ENCODE results near the gene RXRG. TPM values are rescaled to one million over a fixed set of nuclear protein-coding genes. Genes with fewer than 3 reads are reported as not detected.

The RXRG gene
- total RNA-seq, 1 experiment from 2014 or later: not detected

GRCh38 chr1:165442053-165442452 is 2.9 kb downstream of the RXRG start:
- ChIA-PET CTCF (no interaction called here), RAD21 (ENCODE audit: low non-redundant PET in 1 of 2, low total read pairs in 2 of 2, uncharacterized antibody in 2 of 2, unreplicated experiment in 2 of 2) (no interaction called here), POLR2A (no interaction called here)
- Histone ChIP-seq H3K36me3 (ENCODE audit: control insufficient read depth in 1 of 2, insufficient read depth in 2 of 2, low read length in 2 of 2) (no peaks in the 10 kb centered on the region), H3K9me3 (ENCODE audit: control insufficient read depth in 1 of 2, insufficient read depth in 1 of 2, low read depth in 1 of 2, low read length in 2 of 2) (no peaks in the 10 kb centered on the region), H3K4me3 (replicated peaks in 1 of 2; ENCODE audit: low read depth in 1 of 2, low read length in 2 of 2) (no peak overlapping the region), H2AFZ (ENCODE audit: low read depth, low read length, poor library complexity, severe bottlenecking) (no peak overlapping the region), H3K9ac (ENCODE audit: low read length) (no peak overlapping the region), H3K27ac (ENCODE audit: low read depth, low read length) (no peak overlapping the region), H3K4me1 (ENCODE audit: control insufficient read depth in 1 of 2, insufficient read depth in 2 of 2, low read length in 2 of 2) (no peaks in the 10 kb centered on the region), H4K20me1 (ENCODE audit: insufficient read depth) (no peaks in the 10 kb centered on the region), H3K9me2 (ENCODE audit: insufficient read depth) (no peaks in the 10 kb centered on the region), H3K79me2 (ENCODE audit: insufficient read depth, low read length) (no peaks in the 10 kb centered on the region), H3K27me3 (ENCODE audit: insufficient read depth, low read length) (peaks cover 82% of the 10 kb centered on the region), H3K4me2 (ENCODE audit: low read length) (no peak overlapping the region)
- no TSS peak for BruUV-seq (replicated peaks)
- intact Hi-C loops (cut with micrococcal nuclease): no loop called here
- TF ChIP-seq ZNF274 (IDR thresholded peaks at IDR 0.05; ENCODE audit: low read depth, low read length) (no peak), REST (IDR thresholded peaks at IDR 0.05; ENCODE audit: low read depth) (no peak), YY1 (IDR thresholded peaks at IDR 0.05; ENCODE audit: extremely low read depth, insufficient replicate concordance, low read depth, low read length) (no peak), CTCF (IDR thresholded peaks at IDR 0.05 in 2 of 3, conservative IDR thresholded peaks at IDR 0.05 in 1 of 3; ENCODE audit: borderline replicate concordance in 1 of 3, insufficient read depth in 1 of 3, low read depth in 2 of 3, low read length in 2 of 3) (no peak), ATF3 (IDR thresholded peaks at IDR 0.05) (no peak), MAX (IDR thresholded peaks at IDR 0.05) (no peak), RAD21 (IDR thresholded peaks at IDR 0.05; ENCODE audit: low read depth) (no peak), POLR2A (IDR thresholded peaks at IDR 0.05; ENCODE audit: borderline replicate concordance, extremely low read depth, insufficient read depth, insufficient read length) (no peak), EZH2phosphoT487 (IDR thresholded peaks at IDR 0.05; ENCODE audit: borderline replicate concordance) (no peak), SIN3A (IDR thresholded peaks at IDR 0.05; ENCODE audit: low read depth) (no peak), JUND (IDR thresholded peaks at IDR 0.05) (no peak), ZFX (IDR thresholded peaks at IDR 0.05) (no peak), ZBTB33 (IDR thresholded peaks at IDR 0.05; ENCODE audit: extremely low read depth, insufficient replicate concordance, low read length) (no peak), ELF1 (IDR thresholded peaks at IDR 0.05; ENCODE audit: borderline replicate concordance, low read depth) (no peak), FOSL1 (IDR thresholded peaks at IDR 0.05; ENCODE audit: low read depth) (no peak), EGR1 (IDR thresholded peaks at IDR 0.05; ENCODE audit: low read depth) (no peak), EZH2 (IDR thresholded peaks at IDR 0.05) (no peak)
- no peak for DNase-seq (ENCODE audit: low read depth, low spot score)
- no peak for ATAC-seq

Data from HCT116 (cell line).